HepG2 (cell line): ENCODE measurements around the gene CIROP. TPM values are rescaled to one million over a fixed set of nuclear protein-coding genes. Genes with fewer than 3 reads are reported as not detected.

ENCODE experiments used
- ATF6 ChIP-seq: sonication (generic); formaldehyde crosslinking; conservative IDR thresholded peaks from 2 replicates; pipeline ENCODE4 v1.4.0; 2020; ENCODE audit warnings: missing genetic modification reagents
- FOSL1 ChIP-seq: sonication (generic); formaldehyde crosslinking; IDR thresholded peaks from 2 replicates; pipeline ENCODE4 v1.9.0; 2021; ENCODE audit warnings: missing genetic modification reagents, borderline replicate concordance
- NFE2 ChIP-seq: sonication (generic); formaldehyde crosslinking; IDR thresholded peaks from 2 replicates; pipeline ENCODE4 v1.4.0; 2020; ENCODE audit warnings: missing genetic modification reagents
- NFRKB ChIP-seq: fragments of 450-650 bp; IDR thresholded peaks from 2 replicates; pipeline ENCODE4 v1.6.1; 2017
- NR1H2 ChIP-seq: sonication (generic); formaldehyde crosslinking; IDR thresholded peaks from 2 replicates; pipeline ENCODE4 v1.8.1; 2022; ENCODE audit warnings: low read depth, missing genetic modification reagents, borderline replicate concordance
- POLR2A ChIP-seq, 2 experiments: IDR thresholded peaks; 2 replicates each; pipeline ENCODE4 v1.6.1; 2011; ENCODE audit warnings: low read depth in 2 of 2, low read length in 2 of 2, mild to moderate bottlenecking in 1 of 2, moderate library complexity in 1 of 2; ENCODE audit not compliant: insufficient read depth in 1 of 2
- PRPF4 ChIP-seq: fragments of 200-400 bp; formaldehyde crosslinking; IDR thresholded peaks from 2 replicates; pipeline ENCODE4 v1.6.1; 2016; ENCODE audit warnings: low read length, low read depth; ENCODE audit not compliant: poor library complexity, severe bottlenecking
- SIN3B ChIP-seq: fragments of 150-350 bp; IDR thresholded peaks from 2 replicates; pipeline ENCODE4 v1.6.1; 2014; ENCODE audit warnings: low read length
- SMAD9 ChIP-seq: sonication (generic); formaldehyde crosslinking; IDR thresholded peaks from 2 replicates; pipeline ENCODE4 v1.5.1; 2020; ENCODE audit warnings: mild to moderate bottlenecking, missing genetic modification reagents
- STAT5B ChIP-seq: sonication (generic); formaldehyde crosslinking; IDR thresholded peaks from 2 replicates; pipeline ENCODE4 v1.4.0; 2020; ENCODE audit warnings: missing genetic modification reagents
- ZBTB39 ChIP-seq: sonication (generic); formaldehyde crosslinking; IDR thresholded peaks from 2 replicates; pipeline ENCODE4 v1.5.0; 2020; ENCODE audit warnings: missing genetic modification reagents
- ZBTB8A ChIP-seq: sonication (generic); formaldehyde crosslinking; IDR thresholded peaks from 2 replicates; pipeline ENCODE4 v1.4.0; 2020; ENCODE audit warnings: mild to moderate bottlenecking, low read depth, missing genetic modification reagents, borderline replicate concordance
- ZFP36 ChIP-seq: fragments of 150-350 bp; IDR thresholded peaks from 2 replicates; pipeline ENCODE4 v1.6.1; 2018; ENCODE audit warnings: borderline replicate concordance, low read length, low read depth; ENCODE audit not compliant: partially characterized antibody
- ZNF143 ChIP-seq: sonication (generic); formaldehyde crosslinking; IDR thresholded peaks from 2 replicates; pipeline ENCODE4 v1.4.0; 2020; ENCODE audit warnings: missing genetic modification reagents
- ZNF275 ChIP-seq: sonication (generic); formaldehyde crosslinking; IDR thresholded peaks from 2 replicates; pipeline ENCODE4 v1.8.0; 2022; ENCODE audit warnings: missing genetic modification reagents, mild to moderate bottlenecking, inconsistent platforms, borderline replicate concordance
- ZNF282 ChIP-seq: fragments of 450-650 bp; IDR thresholded peaks from 2 replicates; pipeline ENCODE4 v1.6.1; 2018; ENCODE audit not compliant: partially characterized antibody
- ZNF574 ChIP-seq: sonication (generic); formaldehyde crosslinking; IDR thresholded peaks from 2 replicates; pipeline ENCODE4 v1.4.0; 2020; ENCODE audit warnings: missing genetic modification reagents
- ZNF616 ChIP-seq: sonication (generic); formaldehyde crosslinking; IDR thresholded peaks from 2 replicates; pipeline ENCODE4 v1.5.0; 2020; ENCODE audit warnings: low read depth, mild to moderate bottlenecking, missing genetic modification reagents
- ZNF740 ChIP-seq: sonication (generic); formaldehyde crosslinking; IDR thresholded peaks from 2 replicates; pipeline ENCODE4 v1.4.0; 2020; ENCODE audit warnings: missing genetic modification reagents
- ZNF788 ChIP-seq: sonication (generic); formaldehyde crosslinking; IDR thresholded peaks from 2 replicates; pipeline ENCODE4 v1.5.0; 2020; ENCODE audit warnings: mild to moderate bottlenecking, missing genetic modification reagents, borderline replicate concordance
- polyA plus RNA-seq, 8 experiments: library from polyadenylated mRNA; depleted of rRNA in 3 of 8; stranded (reverse) in 7 of 8; unstranded in 1 of 8; fragments of >200 nt; fragmentation: Illumina TruSeq in 4 of 8; extraction: Trizol in 4 of 8; gene quantifications; 2 replicates each; pipeline versions ENCODE4 v1.2.1 to v1.2.3, GENCODE V29; 2011 to 2016; ENCODE audit warnings: low read depth in 4 of 8, missing spikeins in 1 of 8, mixed read lengths in 1 of 8; ENCODE audit not compliant: insufficient read depth in 1 of 8
- total RNA-seq, 5 experiments: library from RNA; depleted of rRNA; stranded (reverse); fragments of >200 nt; fragmentation: Illumina TruSeq; extraction: Trizol; gene quantifications; 2 replicates each; pipeline ENCODE4 v1.2.3, GENCODE V29; 2016; ENCODE audit warnings: low read depth in 1 of 5

CIROP gene
- total and polyA plus RNA-seq, 2 of the 13 experiments (the other 11 are each of a cell fraction or from before 2014, with no cell fraction given), result 0.07 TPM; not detected in 1

- TF ChIP-seq ATF6 (peak; percentile 47; the same call in 1 of the 2 replicates), ZNF282 (no peak), STAT5B (CRISPR knock-in tag) (peak; percentile 39; the same call in 1 of the 2 replicates), NFRKB (no peak), NR1H2 (CRISPR knock-in tag) (no peak), ZBTB39 (CRISPR knock-in tag) (no peak), SIN3B (peak; percentile 66; the same call in 1 of the 2 replicates), PRPF4 (no peak), ZNF740 (CRISPR knock-in tag) (peak; percentile 90), ZNF616 (CRISPR knock-in tag) (no peak), ZFP36 (no peak), FOSL1 (CRISPR knock-in tag) (0 out of 2 replicates have a peak, but pooled peaks have one; percentile 51), ZNF143 (CRISPR knock-in tag) (peak; percentile 88), POLR2A (IDR thresholded peaks at IDR 0.05; ENCODE audit: insufficient read depth in 1 of 2, low read depth in 2 of 2, low read length in 2 of 2) (peak in 1 of 2 experiments; percentile 55; a peak in 2 of 4 replicates), ZBTB8A (CRISPR knock-in tag) (0 out of 2 replicates have a peak, but pooled peaks have one; percentile 35), ZNF275 (CRISPR knock-in tag) (no peak; the same call in 1 of the 2 replicates), SMAD9 (CRISPR knock-in tag) (peak; percentile 59; the same call in 1 of the 2 replicates), ZNF788 (CRISPR knock-in tag) (no peak; the same call in 1 of the 2 replicates), NFE2 (CRISPR knock-in tag) (no peak), ZNF574 (CRISPR knock-in tag) (peak; percentile 57; the same call in 1 of the 2 replicates)
Observed at GRCh38 chr14:23095196-23096108, 9.3 kb downstream of the CIROP start, which contains the start of gene C14orf119 (continued).
